GM12878 (cell line): ENCODE data around the gene ABCA13. TPM values are rescaled to one million over a fixed set of nuclear protein-coding genes. Genes with fewer than 3 reads are reported as not detected.

Source experiments
- ATAC-seq: fragments of 200-7000 bp; cut with Tn5 transposase; 3 replicates; pipeline ENCODE4 v1.9.1; 2020; ENCODE audit warnings: mild to moderate bottlenecking, moderate library complexity
- BruUV-seq: library from RNA; stranded (reverse); fragments of 400-500 nt; replicated peaks from 2 replicates; lab custom pipeline; 2021; lab: Mats Ljungman, UMichigan
- CTCF ChIA-PET: fragments of 300-600 bp; sonication (Branson Sonifier 250); formaldehyde crosslinking; extraction: SDS; loops from one replicate; lab custom pipeline; 2021; ENCODE audit warnings: inconsistent platforms; lab: Yijun Ruan, JAX
- POLR2A ChIA-PET: fragments of 350-600 bp; formaldehyde crosslinking; extraction: SDS; loops from one replicate; lab custom pipeline; 2021; ENCODE audit warnings: inconsistent platforms; lab: Charles Lee
- RAD21 ChIA-PET: fragments of 300-600 bp; sonication (Branson Sonifier 250); formaldehyde crosslinking; loops from one replicate; lab custom pipeline; 2023; ENCODE audit warnings: antibody characterized with exemption; ENCODE audit not compliant: unreplicated experiment; lab: Charles Lee
- SMC1A ChIA-PET: fragments of 300-600 bp; sonication (Branson Sonifier 250); formaldehyde crosslinking; loops from one replicate; lab custom pipeline; 2023; ENCODE audit not compliant: unreplicated experiment, uncharacterized antibody; lab: Charles Lee
- DNase-seq: peaks from one replicate; pipeline ENCODE4 v3.0.0-alpha.2; 2011; ENCODE audit warnings: low read depth, low spot score
- FAIRE-seq: peaks from 3 replicates; lab custom pipeline; 2011; peaks lifted over from hg19 to GRCh38; lab: Jason Lieb, UNC
- H2AFZ ChIP-seq: 2 replicates; pipeline ENCODE4 v1.6.0; 2011; ENCODE audit warnings: low read depth, low read length, control low read depth; ENCODE audit not compliant: control insufficient read depth
- H3K27ac ChIP-seq: 2 replicates; pipeline ENCODE4 v1.5.1; 2011; ENCODE audit warnings: control low read depth; ENCODE audit not compliant: control insufficient read depth, insufficient read depth
- H3K27me3 ChIP-seq, 2 experiments: replicated peaks in 1 of 2; 2 replicates each; pipeline versions ENCODE4 v1.6.0 to v1.6.1; 2011; ENCODE audit warnings: low read length in 1 of 2; ENCODE audit not compliant: control insufficient read depth in 2 of 2, insufficient read depth in 2 of 2
- H3K36me3 ChIP-seq, 2 experiments: 2 replicates each; pipeline ENCODE4 v1.5.1; 2011; ENCODE audit warnings: low read length in 1 of 2; ENCODE audit not compliant: control insufficient read depth in 2 of 2, insufficient read depth in 2 of 2
- H3K4me1 ChIP-seq: 2 replicates; pipeline ENCODE4 v1.6.1; 2011; ENCODE audit warnings: mild to moderate bottlenecking, low read length, moderate library complexity, mixed read lengths; ENCODE audit not compliant: control insufficient read depth, insufficient read depth
- H3K4me2 ChIP-seq: 2 replicates; pipeline ENCODE4 v1.6.0; 2011; ENCODE audit warnings: control low read depth; ENCODE audit not compliant: control insufficient read depth, insufficient read depth
- H3K4me3 ChIP-seq: fragments of 200-600 bp; sonication (generic); 2 replicates; pipeline ENCODE4 v1.5.1; 2016
- H3K79me2 ChIP-seq: 2 replicates; pipeline ENCODE4 v1.6.0; 2011; ENCODE audit warnings: low read length; ENCODE audit not compliant: control insufficient read depth, insufficient read depth
- H3K9ac ChIP-seq: 2 replicates; pipeline ENCODE4 v1.8.0; 2011; ENCODE audit warnings: low read length, control low read depth, mixed read lengths; ENCODE audit not compliant: control insufficient read depth, insufficient read depth
- H3K9me3 ChIP-seq: replicated peaks from 3 replicates; pipeline ENCODE4 v1.5.1; 2011; ENCODE audit warnings: mild to moderate bottlenecking, low read length; ENCODE audit not compliant: control insufficient read depth, insufficient read depth
- H4K20me1 ChIP-seq: 2 replicates; pipeline ENCODE4 v1.6.0; 2011; ENCODE audit not compliant: control insufficient read depth, insufficient read depth
- BACH1 ChIP-seq: fragments of 450-650 bp; IDR thresholded peaks from 2 replicates; pipeline ENCODE4 v1.6.1; 2017; ENCODE audit warnings: mild to moderate bottlenecking, borderline replicate concordance
- BCL11A ChIP-seq: IDR thresholded peaks from 2 replicates; pipeline ENCODE4 v1.6.1; 2011; ENCODE audit warnings: low read depth, low read length
- BHLHE40 ChIP-seq, 2 experiments: fragments of 450-650 bp in 1 of 2; IDR thresholded peaks; 2 replicates each; pipeline ENCODE4 v1.6.1; 2011 to 2017; ENCODE audit warnings: low read depth in 2 of 2, borderline replicate concordance in 1 of 2, improper control_type of control experiment in 1 of 2, low read length in 1 of 2, mild to moderate bottlenecking in 1 of 2
- CEBPB ChIP-seq, 2 experiments: fragments of 150-350 bp in 1 of 2; IDR thresholded peaks; 2 replicates each; pipeline ENCODE4 v1.6.1; 2012 to 2014; ENCODE audit warnings: low read depth in 2 of 2, low read length in 2 of 2, borderline replicate concordance in 1 of 2, inconsistent platforms in 1 of 2
- EED ChIP-seq: sonication (generic); IDR thresholded peaks from 2 replicates; pipeline ENCODE4 v1.6.1; 2016; ENCODE audit warnings: antibody characterized with exemption, low read depth
- EGR1 ChIP-seq, 2 experiments: IDR thresholded peaks; 1 replicate in 1 of 2; 2 replicates in 1 of 2; pipeline ENCODE4 v1.6.1; 2011 to 2012; ENCODE audit warnings: low read depth in 2 of 2, low read length in 2 of 2, borderline replicate concordance in 1 of 2, mild to moderate bottlenecking in 1 of 2, moderate library complexity in 1 of 2
- NFYA ChIP-seq: IDR thresholded peaks from 2 replicates; pipeline ENCODE4 v1.6.1; 2011; ENCODE audit warnings: low read depth, mild to moderate bottlenecking, low read length, improper control_type of control experiment, borderline replicate concordance
- TARDBP ChIP-seq: IDR thresholded peaks from 2 replicates; pipeline ENCODE4 v1.6.1; 2016; ENCODE audit warnings: borderline replicate concordance
- WGBS: methylation state at CpG from one replicate; pipeline ENCODE4 v1.1.6; 2016; ENCODE audit warnings: low lambda C conversion rate; ENCODE audit not compliant: insufficient replicate concordance, insufficient coverage; ENCODE audit errors: missing lambda C conversion rate; 5-methylcytosine and 5-hydroxymethylcytosine counted together
- in situ Hi-C: fragments of 300-500 bp; cut with MboI; formaldehyde crosslinking; loops from 9 replicates; pipeline ENCODE4 v1.14.3; 2018; ENCODE audit warnings: mixed read lengths
- intact Hi-C: fragments of 100-400 bp; cut with micrococcal nuclease; formaldehyde crosslinking; loops from one replicate; pipeline ENCODE4 v1.14.2; 2022; ENCODE audit not compliant: unreplicated experiment
- polyA plus RNA-seq, 11 experiments: library from polyadenylated mRNA; depleted of rRNA in 4 of 11; unstranded in 6 of 11; stranded (reverse) in 5 of 11; fragments of >200 nt; fragmentation: Nextera tagmentation in 4 of 11; fragmentation: Illumina TruSeq in 1 of 11; extraction: Ambion mirVana in 4 of 11; extraction: Trizol in 1 of 11; gene quantifications; 1 replicate in 1 of 11; 2 replicates in 10 of 11; pipeline versions ENCODE4 v1.2.1 to v1.2.3, GENCODE V29; 2011 to 2016; ENCODE audit warnings: inconsistent platforms in 2 of 11, missing spikeins in 2 of 11, low read depth in 1 of 11
- total RNA-seq, 4 experiments: library from RNA; depleted of rRNA in 3 of 4; stranded (reverse); fragments of >200 nt in 3 of 4; fragmentation: Illumina TruSeq in 1 of 4; extraction: Trizol in 1 of 4; gene quantifications; 2 replicates each; pipeline versions ENCODE4 v1.2.1 to v1.2.3, GENCODE V29; 2013 to 2021
- TF ChIP-seq, protein P1 (sequence below): fragments of 450-650 bp; IDR thresholded peaks from 2 replicates; pipeline ENCODE4 v1.6.1; 2018; ENCODE audit warnings: borderline replicate concordance, mild to moderate bottlenecking; ENCODE audit not compliant: partially characterized antibody
- TF ChIP-seq, protein P2 (sequence below), 3 experiments: IDR thresholded peaks in 2 of 3; conservative IDR thresholded peaks in 1 of 3; 2 replicates each; pipeline ENCODE4 v1.5.1; 2011; ENCODE audit warnings: low read depth in 3 of 3, low read length in 3 of 3, mild to moderate bottlenecking in 3 of 3, control low read depth in 2 of 3, moderate library complexity in 2 of 3, inconsistent platforms in 1 of 3, mixed read lengths in 1 of 3; ENCODE audit not compliant: control insufficient read depth in 2 of 3, insufficient read depth in 1 of 3; ENCODE audit errors: extremely low read depth in 1 of 3
- TF ChIP-seq, protein P3 (sequence below): fragments of 150-350 bp; IDR thresholded peaks from 2 replicates; pipeline ENCODE4 v1.6.1; 2016; ENCODE audit warnings: low read depth, low read length
- TF ChIP-seq, protein P4 (sequence below): fragments of 450-650 bp; IDR thresholded peaks from 2 replicates; pipeline ENCODE4 v1.6.1; 2016; ENCODE audit warnings: mild to moderate bottlenecking

ABCA13 gene
- total and polyA plus RNA-seq, 10 of the 15 experiments (the other 5 are each of a cell fraction or from before 2014, with no cell fraction given): under 0.01 to 0.98 (median 0.04) TPM; not detected in 2

DNA sequence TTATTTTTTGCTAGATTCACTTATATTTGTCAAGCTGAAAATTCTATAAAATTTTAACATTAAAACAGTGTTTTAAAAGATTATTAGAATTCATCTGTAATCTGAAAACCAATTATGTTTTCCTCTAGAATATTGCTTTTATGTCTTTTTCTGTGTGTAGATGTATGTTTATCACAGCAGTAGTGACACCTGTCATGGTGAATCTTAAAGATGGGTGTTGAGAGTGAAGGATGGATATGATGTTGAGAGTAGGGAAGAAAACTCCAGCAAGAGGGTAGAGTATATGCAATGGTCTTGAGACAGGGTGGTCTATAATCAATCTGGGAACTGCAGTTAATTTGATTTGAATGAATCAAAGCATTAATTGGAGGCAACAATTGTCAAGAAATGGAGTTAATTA, 416.2 kb downstream of the ABCA13 start (continued):
- TF ChIP-seq, protein P1, sequence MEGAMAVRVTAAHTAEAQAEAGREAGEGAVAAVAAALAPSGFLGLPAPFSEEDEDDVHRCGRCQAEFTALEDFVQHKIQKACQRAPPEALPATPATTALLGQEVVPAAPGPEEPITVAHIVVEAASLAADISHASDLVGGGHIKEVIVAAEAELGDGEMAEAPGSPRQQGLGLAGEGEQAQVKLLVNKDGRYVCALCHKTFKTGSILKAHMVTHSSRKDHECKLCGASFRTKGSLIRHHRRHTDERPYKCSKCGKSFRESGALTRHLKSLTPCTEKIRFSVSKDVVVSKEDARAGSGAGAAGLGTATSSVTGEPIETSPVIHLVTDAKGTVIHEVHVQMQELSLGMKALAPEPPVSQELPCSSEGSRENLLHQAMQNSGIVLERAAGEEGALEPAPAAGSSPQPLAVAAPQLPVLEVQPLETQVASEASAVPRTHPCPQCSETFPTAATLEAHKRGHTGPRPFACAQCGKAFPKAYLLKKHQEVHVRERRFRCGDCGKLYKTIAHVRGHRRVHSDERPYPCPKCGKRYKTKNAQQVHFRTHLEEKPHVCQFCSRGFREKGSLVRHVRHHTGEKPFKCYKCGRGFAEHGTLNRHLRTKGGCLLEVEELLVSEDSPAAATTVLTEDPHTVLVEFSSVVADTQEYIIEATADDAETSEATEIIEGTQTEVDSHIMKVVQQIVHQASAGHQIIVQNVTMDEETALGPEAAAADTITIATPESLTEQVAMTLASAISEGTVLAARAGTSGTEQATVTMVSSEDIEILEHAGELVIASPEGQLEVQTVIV: no peak
- no peak for TF ChIP-seq NFYA
- no peak for TF ChIP-seq EGR1 (IDR thresholded peaks at IDR 0.05; ENCODE audit: borderline replicate concordance in 1 of 2, low read depth in 2 of 2, low read length in 2 of 2)
- TF ChIP-seq BACH1: no peak
- TF ChIP-seq CEBPB (IDR thresholded peaks at IDR 0.05; ENCODE audit: borderline replicate concordance in 1 of 2, low read depth in 2 of 2, low read length in 2 of 2): no peak
- TF ChIP-seq, all 136 proteins: peak for 0

DNA sequence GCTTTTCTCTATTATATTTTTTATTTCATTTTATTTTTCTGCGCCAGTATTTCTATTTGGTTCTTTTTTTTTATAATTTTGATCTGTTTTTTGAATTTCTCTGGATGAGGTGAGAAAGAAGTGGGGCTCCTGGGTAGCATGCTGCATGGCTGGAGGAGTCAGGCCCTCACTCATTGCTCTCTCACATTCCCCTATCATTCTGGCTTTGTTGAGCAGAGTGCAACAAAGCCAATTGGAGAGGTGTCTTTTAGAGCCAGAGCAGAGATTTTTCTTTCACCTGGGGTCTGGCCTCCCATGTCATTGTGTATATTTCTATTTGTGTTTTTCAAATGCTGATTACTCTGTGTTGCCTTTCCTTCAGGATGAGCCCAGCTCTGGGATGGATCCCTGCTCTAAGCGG, 423.1 kb downstream of the ABCA13 start:
- H4K20me1 ChIP-seq: no peaks in the 10 kb centered on the region
- FAIRE-seq: no peak
- H3K79me2 ChIP-seq: no peaks in the 10 kb centered on the region
- H3K9ac ChIP-seq: no peak overlapping the region
- H3K27me3 ChIP-seq: no peaks in the 10 kb centered on the region
- WGBS: 38% methylated on average over 2 of the region's 2 CpGs
- in situ Hi-C loops (no loop called here), intact Hi-C loops (no loop called here)
- no peaks in the 10 kb centered on the region for H3K9me3 ChIP-seq
- ChIA-PET POLR2A (no interaction called here), SMC1A (no interaction called here), CTCF (interaction anchor here (0.5 kb wide), 1 partner anchor 43 kb away, joined by 3 read pairs; no protein-coding TSS in a partner anchor), RAD21 (no interaction called here)
- no peaks in the 10 kb centered on the region for H3K36me3 ChIP-seq
- H3K27ac ChIP-seq: no peak overlapping the region
- no peak overlapping the region for H2AFZ ChIP-seq
- BruUV-seq: no TSS peak
- TF ChIP-seq BHLHE40 (IDR thresholded peaks at IDR 0.05; ENCODE audit: borderline replicate concordance in 1 of 2, low read depth in 2 of 2, low read length in 1 of 2) (no peak), TARDBP (no peak), BCL11A (no peak), EED (no peak), NFYA (no peak)
- TF ChIP-seq, protein P2, sequence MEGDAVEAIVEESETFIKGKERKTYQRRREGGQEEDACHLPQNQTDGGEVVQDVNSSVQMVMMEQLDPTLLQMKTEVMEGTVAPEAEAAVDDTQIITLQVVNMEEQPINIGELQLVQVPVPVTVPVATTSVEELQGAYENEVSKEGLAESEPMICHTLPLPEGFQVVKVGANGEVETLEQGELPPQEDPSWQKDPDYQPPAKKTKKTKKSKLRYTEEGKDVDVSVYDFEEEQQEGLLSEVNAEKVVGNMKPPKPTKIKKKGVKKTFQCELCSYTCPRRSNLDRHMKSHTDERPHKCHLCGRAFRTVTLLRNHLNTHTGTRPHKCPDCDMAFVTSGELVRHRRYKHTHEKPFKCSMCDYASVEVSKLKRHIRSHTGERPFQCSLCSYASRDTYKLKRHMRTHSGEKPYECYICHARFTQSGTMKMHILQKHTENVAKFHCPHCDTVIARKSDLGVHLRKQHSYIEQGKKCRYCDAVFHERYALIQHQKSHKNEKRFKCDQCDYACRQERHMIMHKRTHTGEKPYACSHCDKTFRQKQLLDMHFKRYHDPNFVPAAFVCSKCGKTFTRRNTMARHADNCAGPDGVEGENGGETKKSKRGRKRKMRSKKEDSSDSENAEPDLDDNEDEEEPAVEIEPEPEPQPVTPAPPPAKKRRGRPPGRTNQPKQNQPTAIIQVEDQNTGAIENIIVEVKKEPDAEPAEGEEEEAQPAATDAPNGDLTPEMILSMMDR (IDR thresholded peaks at IDR 0.05 in 2 of 3, conservative IDR thresholded peaks at IDR 0.05 in 1 of 3; ENCODE audit: control insufficient read depth in 2 of 3, extremely low read depth in 1 of 3, insufficient read depth in 1 of 3, low read depth in 3 of 3, low read length in 3 of 3): no peak
- TF ChIP-seq, protein P3, sequence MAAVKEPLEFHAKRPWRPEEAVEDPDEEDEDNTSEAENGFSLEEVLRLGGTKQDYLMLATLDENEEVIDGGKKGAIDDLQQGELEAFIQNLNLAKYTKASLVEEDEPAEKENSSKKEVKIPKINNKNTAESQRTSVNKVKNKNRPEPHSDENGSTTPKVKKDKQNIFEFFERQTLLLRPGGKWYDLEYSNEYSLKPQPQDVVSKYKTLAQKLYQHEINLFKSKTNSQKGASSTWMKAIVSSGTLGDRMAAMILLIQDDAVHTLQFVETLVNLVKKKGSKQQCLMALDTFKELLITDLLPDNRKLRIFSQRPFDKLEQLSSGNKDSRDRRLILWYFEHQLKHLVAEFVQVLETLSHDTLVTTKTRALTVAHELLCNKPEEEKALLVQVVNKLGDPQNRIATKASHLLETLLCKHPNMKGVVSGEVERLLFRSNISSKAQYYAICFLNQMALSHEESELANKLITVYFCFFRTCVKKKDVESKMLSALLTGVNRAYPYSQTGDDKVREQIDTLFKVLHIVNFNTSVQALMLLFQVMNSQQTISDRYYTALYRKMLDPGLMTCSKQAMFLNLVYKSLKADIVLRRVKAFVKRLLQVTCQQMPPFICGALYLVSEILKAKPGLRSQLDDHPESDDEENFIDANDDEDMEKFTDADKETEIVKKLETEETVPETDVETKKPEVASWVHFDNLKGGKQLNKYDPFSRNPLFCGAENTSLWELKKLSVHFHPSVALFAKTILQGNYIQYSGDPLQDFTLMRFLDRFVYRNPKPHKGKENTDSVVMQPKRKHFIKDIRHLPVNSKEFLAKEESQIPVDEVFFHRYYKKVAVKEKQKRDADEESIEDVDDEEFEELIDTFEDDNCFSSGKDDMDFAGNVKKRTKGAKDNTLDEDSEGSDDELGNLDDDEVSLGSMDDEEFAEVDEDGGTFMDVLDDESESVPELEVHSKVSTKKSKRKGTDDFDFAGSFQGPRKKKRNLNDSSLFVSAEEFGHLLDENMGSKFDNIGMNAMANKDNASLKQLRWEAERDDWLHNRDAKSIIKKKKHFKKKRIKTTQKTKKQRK: no peak
- TF ChIP-seq, protein P4, sequence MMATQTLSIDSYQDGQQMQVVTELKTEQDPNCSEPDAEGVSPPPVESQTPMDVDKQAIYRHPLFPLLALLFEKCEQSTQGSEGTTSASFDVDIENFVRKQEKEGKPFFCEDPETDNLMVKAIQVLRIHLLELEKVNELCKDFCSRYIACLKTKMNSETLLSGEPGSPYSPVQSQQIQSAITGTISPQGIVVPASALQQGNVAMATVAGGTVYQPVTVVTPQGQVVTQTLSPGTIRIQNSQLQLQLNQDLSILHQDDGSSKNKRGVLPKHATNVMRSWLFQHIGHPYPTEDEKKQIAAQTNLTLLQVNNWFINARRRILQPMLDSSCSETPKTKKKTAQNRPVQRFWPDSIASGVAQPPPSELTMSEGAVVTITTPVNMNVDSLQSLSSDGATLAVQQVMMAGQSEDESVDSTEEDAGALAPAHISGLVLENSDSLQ: no peak
- no peaks in the 10 kb centered on the region for H3K4me1 ChIP-seq
- ATAC-seq: no peak
- no peak overlapping the region for H3K4me3 ChIP-seq
- no peak overlapping the region for H3K4me2 ChIP-seq
- no peak for DNase-seq
